ENCODE data around the gene FAM120B. TPM values are rescaled to one million over a fixed set of nuclear protein-coding genes. Genes with fewer than 3 reads are reported as not detected.

FAM120B gene
- total RNA-seq, 4 donors from 2014 or later = 16.8 to 35.0 (median 22.2) TPM

DNA sequence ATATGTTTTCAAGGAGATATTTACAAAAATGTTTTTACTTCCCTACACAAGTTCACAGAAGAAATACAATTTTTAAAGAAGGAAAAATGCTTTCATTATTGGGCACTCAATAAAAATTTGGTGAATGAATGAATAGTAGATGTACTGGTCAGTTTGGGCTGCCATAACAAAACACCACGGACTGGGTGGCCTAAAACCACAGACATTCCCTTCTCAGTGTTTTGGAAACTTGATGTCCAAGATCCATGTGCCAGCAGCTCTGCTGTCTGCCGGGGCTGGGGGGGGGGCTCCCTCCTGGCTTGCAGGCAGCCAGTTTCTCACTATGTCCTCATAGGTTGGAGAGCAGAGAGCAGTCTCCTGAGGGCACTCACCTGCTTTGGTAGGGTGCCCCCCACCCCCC is 62.0 kb downstream of the FAM120B start:
- TF ChIP-seq, protein P1, sequence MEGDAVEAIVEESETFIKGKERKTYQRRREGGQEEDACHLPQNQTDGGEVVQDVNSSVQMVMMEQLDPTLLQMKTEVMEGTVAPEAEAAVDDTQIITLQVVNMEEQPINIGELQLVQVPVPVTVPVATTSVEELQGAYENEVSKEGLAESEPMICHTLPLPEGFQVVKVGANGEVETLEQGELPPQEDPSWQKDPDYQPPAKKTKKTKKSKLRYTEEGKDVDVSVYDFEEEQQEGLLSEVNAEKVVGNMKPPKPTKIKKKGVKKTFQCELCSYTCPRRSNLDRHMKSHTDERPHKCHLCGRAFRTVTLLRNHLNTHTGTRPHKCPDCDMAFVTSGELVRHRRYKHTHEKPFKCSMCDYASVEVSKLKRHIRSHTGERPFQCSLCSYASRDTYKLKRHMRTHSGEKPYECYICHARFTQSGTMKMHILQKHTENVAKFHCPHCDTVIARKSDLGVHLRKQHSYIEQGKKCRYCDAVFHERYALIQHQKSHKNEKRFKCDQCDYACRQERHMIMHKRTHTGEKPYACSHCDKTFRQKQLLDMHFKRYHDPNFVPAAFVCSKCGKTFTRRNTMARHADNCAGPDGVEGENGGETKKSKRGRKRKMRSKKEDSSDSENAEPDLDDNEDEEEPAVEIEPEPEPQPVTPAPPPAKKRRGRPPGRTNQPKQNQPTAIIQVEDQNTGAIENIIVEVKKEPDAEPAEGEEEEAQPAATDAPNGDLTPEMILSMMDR (IDR thresholded peaks at IDR 0.05) = no peak
- ATAC-seq (ENCODE audit: low FRiP score) (no peak), DNase-seq (ENCODE audit: low spot score) (no peak)

DNA sequence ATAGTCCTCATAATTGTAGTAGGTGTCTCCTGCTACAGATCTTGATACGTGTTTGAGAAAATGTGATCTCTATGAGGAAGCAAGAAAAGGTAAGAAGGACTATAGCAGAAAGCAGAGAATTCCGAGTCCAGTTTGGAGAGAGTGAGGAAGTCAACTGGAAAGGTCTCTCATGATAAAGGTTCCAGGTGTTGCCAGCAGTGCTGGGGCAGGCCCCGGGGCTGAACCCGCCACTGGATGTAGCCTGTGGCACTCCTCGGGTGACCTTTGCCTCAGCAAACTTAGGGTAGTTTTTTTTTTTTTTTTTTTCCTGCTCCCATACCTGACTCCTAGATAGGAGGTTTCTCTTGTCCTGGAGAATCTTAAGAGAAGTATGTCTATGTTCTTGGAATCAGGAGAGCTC is 62.8 kb downstream of the FAM120B start:
- DNase-seq (ENCODE audit: low spot score) (no peak), ATAC-seq (ENCODE audit: low FRiP score) (no peak)
- TF ChIP-seq, protein P1 (IDR thresholded peaks at IDR 0.05) = no peak

DNA sequence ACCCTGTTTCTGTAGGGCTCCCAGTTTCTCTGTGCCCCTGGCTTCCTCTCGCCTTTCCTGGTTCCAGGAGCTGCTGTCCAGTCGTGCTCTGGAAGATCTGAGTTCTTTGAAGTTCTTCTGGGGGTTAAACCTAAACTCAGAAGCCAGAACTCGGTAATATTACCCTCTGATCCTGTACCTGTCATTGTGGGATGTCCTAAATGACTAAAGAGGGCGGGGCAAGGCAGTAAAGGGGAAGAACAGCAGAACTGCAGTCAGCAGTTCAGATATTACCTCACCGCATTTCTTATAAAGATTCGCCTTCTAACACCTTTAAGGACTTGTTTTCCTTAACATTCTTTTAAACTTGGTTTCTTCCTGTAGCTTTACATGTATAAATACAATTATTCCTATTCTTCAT is 63.9 kb downstream of the FAM120B start:
- ATAC-seq (ENCODE audit: low FRiP score) (no peak), DNase-seq (ENCODE audit: low spot score) (no peak)

DNA sequence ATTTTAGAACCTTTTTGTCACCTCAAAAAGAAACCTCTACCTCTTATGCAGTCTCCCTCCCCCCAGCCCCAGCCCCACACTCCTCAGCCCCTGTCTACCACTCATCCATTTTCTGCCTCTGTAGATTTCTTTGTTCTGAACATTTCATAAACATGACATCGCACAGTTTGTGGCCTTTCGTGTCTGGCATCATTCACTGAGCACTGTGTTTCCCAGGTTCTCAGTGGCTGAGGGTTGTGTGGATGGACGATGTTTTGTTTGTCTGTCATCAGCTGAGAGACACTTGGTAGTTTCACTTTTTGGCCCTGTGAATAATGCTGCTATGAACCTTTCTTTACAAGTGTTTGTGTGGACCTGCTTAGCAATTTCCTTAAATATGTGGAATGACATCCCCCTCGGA is 64.5 kb downstream of the FAM120B start:
- DNase-seq (ENCODE audit: low spot score) = no peak
- no peak for ATAC-seq (ENCODE audit: low FRiP score)
- TF ChIP-seq, protein P1 (IDR thresholded peaks at IDR 0.05) = no peak

More for the DNA sequence above, 63.9 kb downstream of the FAM120B start:
- TF ChIP-seq, protein P1 (IDR thresholded peaks at IDR 0.05) = no peak

DNA sequence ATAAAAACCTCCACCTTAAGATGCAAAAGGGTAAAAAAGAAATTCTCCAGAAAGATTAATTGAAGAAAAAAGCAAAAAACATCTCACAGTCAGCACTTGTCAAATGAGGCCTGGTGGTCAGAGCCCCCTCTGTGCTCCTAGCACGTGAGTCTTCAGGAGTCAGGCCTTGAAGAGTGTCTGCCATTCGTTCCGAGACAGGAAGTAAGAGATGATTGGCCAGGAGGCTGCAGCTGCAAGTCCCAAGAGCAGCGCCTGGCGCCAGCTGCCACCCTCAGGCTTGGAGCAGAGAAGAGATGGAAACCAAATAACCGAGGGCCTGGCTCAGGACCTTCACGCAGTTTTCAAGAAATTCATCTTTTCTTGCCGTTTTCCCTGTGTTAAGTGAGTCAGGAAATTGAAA is 65.0 kb downstream of the FAM120B start:
- DNase-seq (ENCODE audit: low spot score) = no peak
- TF ChIP-seq, protein P1 (IDR thresholded peaks at IDR 0.05) = no peak
- ATAC-seq (ENCODE audit: low FRiP score) = no peak

DNA sequence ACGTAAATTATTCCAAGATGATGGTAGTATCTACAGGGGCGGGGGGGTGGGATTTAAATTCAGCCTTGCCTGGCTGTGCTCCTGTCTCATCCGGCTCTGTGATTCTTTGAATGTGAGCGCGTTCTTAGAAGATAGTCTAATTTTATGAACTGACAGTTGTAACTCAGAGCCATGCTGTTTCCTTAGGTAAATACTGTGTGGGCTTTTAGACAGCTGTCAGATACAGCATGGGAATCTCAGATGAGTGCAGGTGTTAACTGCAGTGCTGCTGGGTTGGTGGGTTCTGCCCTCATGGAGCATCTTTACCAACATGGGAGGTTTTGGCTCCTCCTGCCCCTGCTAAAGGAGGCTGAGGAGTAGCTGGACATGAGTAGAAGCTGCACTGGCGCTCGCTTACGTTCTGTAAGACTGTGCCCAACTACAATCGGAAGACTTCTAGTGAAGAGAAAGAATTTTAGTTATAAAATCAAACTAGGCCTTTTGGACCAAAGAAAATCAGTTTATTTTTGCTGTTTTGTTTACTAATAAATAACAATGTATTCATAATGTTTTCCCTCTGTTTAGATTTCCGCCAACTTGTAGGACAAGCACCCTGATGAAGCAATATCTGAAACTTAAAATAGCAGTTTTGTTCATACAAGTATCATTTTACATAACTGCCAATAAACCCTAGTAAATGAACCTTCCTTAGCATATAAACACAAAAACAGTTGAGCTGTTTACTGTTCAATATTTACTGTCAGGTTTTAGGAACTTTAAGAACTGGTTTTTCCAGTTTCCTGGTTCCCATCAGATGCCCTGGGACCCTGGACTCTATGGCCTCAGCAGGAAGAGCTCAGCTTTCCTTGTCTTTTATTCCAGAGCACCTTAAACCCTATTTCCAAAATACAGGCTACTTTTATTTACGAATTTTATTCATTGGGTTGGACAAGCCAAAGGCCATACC is 66.1 kb downstream of the FAM120B start:
- DNase-seq (ENCODE audit: low spot score) = no peak
- ATAC-seq (ENCODE audit: low FRiP score) = no peak
- TF ChIP-seq, protein P1 (IDR thresholded peaks at IDR 0.05) = no peak

Measured in omental fat pad (tissue), 4 donors.